NCI-H2196 (cell line): Measurements from ENCODE around the gene ST6GALNAC2.
"Not testable (repeated sequence)": the region's sequence is repeated elsewhere in the genome, so short reads cannot be mapped to it uniquely, and the experiment has no call there.

Experiments
- DNase-seq: peaks from one replicate; lab custom pipeline; 2025; ENCODE audit not compliant: unreplicated experiment; lab: John Stamatoyannopoulos, UW

ST6GALNAC2 gene

DNA sequence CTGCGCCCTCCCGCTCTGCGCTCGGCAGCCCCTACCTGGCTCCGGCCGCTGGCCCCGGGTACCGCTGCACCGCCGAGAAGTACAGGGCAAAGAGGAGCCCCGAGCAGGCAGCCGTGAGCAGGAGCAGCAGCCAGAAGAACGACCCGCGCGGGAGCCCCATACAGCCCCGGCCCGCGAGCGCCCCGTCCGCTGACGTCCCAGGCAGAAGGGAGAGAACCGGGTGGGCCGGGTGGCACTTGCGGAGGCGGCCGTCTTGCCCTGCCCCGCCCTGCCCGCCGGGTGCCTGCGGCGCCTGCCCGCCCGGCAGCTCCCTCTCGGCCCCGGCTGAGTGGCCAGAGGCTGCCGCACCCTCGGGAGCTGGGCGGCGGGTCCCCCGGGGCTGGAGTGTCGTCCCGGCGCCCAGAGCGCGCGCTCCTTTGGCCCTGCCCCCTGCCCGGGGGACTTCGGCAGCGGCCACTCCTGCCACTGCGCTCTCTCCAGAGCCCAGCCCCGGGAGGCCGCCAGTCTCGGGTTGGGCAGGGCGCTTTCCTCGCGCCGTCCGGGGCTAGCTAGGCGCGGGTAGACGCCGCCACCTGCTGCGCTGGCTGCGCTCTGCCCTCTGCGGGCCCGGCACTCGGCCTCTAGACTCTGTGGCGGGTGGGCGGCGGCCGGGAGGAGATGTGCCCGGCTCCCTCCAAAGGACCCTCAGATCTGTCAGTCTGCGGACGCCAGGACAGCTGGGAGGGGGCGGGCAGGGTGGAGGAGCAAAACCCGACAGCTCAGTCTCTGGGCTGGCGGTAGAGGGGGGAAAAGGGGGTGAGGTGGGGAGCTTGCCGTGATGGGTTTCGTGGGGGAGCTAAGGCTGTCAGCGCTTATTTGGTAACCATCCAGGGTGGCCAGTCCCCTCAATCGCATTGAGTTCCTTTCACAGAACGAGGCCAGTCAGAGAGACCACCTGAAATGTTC, at the start of gene ST6GALNAC2:
Gene ST6GALNAC2 (minus strand): TSS at position 212 of the 945 bp plus-strand sequence. CDS start 52 bp downstream, at position 160.
- peak; percentile 83 for DNase-seq

DNA sequence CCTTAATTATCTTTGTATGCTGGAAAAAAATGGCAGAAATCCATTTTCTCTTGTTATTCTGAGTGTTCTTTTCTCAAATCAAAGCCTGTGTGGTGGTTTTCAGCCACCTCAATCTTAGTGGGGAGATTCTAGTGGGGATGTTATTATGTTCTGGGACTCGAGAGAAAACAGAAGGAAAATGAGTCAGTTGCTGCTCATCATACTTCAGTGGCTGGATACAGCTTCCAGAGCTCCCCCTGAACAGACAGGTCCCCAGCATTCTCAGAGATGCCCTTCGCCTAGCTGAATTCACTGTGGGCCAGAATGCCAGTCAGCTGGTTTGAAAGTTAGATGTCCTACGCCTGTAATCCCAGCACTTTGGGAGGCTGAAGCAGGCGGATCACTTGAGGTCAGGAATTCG, 49.4 kb upstream of the ST6GALNAC2 start:
- DNase-seq = no peak

DNA sequence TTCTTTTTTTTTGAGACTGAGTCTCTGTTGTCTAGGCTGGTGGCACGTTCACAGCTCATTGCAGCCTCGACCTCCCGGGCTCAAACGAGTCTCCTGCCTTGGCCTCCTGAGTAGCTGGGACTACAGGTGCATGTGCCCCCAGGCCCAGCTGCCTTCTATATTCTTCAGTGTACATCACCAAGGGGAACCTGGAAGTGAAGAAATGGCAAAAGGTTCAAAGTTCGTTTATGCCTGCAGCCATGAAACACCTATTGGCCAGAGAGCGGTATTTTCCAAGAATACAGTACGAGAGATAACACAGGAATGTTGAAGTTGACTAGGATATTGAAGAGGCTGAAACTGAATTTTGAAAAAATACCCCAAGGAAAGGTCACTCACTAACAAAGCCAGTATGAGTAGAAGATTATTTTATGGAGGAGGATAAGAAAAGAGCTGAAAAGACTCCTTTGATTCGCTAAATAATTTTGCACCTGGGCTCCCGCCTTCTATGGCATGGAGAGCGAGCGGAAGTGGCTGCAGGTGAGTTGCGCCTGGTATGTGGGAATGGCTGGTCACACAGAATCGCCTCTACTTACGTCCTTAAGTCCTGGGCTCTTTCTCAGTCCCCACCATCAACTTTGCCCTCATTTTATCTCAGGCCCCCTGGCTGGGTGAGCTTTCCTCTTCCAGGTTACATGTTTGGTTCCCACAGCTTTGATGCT, 48.1 kb upstream of the ST6GALNAC2 start:
- DNase-seq = no peak

DNA sequence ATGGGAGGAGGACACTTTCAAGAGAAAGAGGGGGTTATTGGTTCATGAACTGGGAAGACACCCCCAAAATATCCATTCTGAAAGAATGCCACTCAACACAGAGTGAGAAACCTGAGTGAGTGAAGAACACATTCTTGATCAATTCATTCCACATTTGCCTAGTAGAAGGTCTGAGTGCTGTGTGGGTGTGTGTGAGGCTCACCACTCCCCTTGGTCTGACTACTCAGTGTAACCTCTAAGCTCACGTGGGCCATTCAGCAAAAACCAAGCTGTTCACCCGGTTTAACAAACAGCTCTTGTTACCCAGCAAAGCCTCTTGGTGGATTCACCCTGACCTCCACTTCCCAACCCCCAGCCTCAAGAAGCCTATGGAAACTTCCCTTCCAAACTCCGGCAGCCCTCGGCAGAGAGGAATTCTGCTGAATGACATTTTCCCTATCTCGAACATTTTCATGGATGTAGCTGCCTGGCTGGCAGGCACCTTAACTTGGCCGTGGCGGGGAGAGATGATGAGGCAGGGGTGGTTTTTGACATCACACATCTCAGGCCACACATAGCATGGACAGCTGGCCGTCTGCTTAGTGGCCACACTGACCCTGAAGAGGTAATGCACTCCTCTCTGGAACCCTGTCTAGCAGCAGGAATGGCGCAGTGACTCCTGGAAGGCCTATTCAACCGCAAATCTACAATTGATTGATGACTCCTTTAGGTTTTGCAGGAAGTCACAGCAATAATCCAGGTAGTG, 46.3 kb upstream of the ST6GALNAC2 start:
- DNase-seq = no peak

DNA sequence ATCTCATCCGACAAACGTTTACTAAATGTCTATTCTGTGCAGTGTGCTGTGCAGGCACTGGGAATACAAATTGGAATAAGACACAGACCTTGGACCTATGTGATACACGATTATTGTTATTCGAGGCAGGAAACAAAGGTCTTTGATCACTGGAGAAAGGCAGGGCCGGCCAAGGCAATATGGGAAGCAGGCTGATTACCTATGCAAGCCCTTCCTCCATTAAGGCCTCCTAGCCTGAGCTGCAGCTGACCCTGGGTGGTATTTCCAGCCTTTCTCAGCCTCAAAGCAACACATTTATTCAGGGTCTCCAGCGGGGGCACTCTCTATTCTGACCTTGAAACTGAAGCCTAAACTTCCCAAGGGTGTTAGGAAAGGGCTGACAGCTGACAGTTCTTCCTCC, 44.5 kb upstream of the ST6GALNAC2 start:
- DNase-seq = no peak

DNA sequence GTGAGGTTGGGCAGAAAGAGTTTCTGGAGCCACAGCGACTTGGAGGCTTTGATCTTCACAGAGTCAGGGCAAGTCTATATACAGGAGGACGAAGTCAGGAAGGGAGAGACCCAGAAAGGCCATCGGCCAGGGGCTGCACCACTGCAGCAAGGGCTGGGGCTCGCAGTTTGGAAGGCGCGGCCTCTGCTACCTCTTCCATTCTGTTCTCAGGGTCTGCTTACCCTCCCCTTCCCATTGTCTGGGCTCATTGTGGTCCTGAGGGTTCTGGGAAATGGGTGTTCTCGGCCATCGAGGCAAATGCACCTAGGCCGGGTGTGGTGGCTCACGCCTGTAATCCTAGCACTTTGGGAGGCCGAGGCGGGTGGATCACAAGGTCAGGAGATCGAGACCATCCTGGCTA, 41.9 kb upstream of the ST6GALNAC2 start:
- DNase-seq = no peak

DNA sequence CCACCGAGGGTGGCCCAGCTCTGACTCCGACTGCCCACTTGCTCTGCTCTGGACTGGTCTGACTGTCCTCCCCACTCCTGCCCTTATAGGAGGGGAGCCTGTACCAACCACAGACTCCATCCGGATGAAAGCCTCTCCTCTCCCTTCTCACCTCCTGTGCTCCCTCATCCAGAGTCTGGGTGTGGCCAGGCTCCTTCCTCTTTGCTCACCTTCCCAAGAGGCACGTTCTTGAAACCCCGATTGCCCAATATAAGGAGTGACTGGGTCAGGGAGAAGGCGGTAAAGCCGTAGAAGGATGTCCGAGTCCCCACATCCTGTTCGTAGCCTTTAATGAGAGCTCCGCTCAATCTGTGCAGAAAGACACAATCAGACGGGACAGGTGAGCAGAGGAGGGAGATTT, 40.8 kb upstream of the ST6GALNAC2 start:
- no peak for DNase-seq

DNA sequence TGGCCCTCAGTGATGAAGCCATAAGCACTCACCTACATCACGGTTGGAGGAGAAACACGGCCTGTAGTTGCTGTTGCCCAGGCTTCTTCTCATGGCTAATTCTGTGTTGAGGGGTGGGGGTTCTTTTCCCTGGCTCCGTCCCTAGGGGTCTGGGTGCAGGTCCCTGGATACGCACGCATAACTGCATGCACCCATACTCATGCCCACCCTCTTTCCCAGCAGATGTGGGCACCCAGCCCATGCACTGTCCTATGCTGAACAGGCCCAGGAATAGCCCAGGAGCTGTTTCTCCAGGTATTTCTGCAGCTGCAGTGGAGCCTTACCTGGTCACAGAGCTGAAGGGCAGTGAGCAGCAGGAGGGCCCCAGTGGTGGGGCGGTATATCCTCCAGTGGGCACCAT, 39.8 kb upstream of the ST6GALNAC2 start:
- DNase-seq = no peak

DNA sequence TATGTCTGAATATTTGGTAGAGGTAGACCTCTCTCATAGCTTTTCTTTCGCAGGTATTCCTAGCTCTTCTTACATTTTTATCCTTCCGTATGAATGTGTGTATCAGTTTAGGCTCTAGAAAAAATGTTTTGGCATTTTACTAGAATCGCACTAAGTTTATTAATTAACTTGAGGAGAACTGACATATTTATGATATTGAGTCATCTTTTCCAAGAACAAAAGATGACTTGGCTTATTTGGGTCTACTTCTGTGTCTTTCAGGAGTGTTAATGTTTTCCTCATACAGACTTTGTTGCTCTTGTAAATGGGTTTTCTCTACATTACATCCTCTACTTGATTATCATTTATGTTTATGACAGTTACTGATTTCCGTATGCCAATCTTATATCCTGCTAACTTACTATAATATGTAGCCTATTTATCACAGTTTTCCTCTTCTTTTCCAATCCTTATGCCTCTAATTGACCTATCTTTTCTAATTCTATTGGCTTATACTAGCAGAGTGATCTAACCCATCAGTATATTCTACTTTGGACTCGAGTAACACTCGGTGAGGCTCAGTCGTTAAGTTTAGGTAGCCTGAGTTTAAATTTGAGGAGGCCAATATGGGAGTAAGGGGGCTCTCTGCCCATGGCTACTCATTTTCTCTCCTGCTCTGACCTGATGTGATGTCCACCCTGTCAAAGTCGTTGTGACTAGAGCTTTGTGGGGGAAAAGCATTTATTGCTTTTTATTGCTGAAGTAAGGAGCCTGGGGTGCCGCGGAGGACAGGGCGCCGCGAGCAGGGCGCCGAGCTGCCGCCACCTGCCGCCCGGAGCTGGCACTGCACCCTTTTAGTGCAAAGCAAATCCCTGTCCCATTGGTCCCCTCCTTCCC, 37.8 kb upstream of the ST6GALNAC2 start:
- peak; percentile 87 for DNase-seq

DNA sequence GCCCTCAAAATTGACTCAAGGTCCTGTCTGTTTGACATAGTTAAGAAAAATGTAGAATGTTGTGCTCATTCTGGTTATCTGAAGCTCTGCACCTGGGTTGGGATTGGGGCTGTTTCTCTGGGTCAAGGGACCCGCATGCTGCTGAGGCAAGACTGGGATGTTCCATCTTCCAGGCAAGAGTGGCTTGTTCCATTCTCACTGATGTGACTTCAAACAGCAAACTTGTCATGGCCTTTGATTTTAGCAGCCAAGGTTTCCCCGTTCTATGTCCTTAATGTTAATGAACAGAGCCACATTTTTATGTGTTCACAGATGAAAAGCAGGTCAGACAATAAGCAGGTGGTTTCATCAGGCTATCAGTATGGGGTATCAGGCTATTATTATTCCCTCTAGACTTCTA, 32.2 kb upstream of the ST6GALNAC2 start:
- DNase-seq = no peak

DNA sequence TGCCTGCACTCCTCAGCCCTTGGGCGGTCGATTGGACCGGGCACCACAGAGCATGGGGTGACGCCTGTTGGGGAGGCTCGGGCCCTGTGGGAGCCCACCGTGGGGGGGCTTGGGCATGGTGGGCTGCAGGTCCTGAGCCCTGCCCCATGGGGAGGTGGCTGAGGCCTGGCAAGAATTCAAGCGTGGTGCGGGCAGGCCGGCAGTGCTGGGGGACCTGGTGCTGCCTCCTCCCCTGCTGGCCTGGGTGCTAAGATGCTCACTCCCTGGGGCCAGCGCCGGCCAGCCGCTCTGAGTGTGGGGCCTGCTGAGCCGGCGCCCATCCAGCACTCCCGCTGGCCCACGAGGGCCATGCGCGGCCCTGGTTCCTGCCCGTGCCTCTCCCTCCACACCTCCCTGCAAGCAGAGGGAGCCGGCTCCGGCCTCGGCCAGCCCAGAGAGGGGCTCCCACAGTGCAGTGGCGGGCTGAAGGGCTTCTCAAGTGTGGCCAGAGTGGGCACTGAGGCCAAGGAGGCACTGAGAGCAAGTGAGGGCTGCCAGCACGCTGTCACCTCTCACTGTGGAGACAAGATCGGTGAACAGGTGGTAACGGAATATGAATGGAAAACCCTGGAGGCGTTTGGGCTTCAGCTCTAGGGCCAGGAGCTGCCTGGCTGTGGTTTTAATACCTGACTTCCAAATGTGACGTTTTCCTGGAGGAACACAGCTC, 29.4 kb upstream of the ST6GALNAC2 start:
- no peak for DNase-seq

DNA sequence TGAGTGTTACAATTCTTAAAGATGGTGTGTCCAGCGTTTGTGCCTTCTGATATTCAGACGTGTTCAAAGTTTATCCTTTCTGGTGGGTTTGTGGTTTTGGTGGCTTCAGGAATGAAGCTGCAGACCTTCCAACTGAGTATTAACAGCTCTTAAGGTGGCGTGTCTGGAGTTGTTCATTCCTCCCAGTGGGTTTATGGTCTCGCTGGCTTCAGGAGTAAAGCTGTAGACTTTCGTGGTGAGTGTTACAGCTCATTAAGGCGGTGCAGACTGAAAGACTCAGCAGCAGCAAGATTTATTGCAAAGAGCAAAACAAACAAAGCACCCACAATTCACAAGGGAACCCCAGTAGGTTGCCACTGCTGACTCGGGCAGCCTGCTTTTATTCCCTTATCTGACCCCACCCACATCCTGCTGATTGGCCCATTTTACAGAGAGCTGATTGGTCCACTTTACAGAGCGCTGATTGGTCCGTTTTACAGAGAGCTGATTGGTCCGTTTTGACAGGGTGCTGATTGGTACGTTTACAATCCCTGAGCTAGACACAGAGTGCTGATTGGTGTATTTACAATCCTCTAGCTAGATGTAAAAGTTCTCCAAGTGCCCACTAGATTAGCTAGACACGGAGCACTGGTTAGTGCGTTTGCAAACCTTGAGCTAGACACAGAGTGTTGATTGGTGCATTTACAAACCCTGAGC, 28.6 kb upstream of the ST6GALNAC2 start:
- not testable (repeated sequence) for DNase-seq

DNA sequence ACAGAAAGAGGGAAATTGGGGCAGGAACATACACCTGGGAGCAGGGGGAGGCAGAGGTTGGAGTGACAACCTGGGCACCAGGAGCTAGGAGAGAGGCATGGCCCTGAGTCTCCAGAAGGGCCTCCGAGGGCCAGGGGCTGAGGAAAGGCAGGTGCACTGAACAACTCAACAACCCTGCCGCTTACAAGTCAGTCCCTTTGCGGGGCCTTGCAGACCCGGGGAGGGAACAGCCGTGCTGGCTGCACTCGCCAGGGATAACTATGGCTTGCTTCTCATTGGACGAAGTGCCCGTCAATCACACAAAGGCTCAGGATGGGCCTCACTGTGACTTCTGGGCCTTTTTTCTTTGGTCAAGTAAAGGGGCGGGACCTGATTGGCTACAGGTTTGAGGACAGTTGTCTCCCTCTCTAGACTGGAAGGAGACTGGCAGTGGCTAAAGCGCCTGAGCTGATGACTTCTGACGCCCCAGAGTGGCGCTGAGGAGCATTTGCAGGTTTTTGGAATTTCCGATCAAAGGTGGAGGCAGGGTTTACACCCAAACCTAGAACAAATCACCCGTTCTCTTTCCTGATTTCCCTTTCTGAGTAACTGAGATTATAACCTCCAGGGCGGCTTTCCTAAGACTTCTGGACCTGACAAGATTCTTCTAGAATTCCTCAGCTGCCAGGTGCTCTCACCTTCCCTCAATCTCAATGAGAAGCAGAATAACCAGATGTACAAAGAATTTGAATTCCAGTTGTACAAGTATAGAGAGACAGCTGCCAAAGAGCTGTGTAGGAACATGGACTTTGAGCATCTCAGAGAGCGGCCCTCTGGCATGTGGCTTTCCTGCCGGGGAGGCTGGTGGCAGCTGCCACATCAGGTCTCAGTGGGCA, 27.6 kb upstream of the ST6GALNAC2 start:
- DNase-seq = no peak

DNA sequence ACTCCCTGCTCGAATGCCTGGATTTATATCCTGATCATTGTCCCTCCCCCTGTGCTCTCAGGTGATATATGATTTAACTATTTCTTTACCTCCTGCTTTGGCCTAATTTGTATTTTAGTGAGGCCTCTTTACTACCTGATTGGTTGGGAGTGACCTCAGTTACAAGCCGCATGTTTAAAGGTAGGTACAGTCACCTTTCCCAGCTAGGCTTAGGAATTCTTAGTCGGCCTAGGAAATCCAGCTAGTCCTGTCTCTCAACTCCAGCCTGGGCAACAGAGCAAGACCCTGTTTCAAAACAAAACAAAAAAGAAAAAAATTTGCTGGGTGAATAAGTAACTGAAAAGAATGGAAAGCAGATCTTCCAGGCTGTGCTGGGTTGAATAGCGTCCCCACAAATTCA, 26.8 kb upstream of the ST6GALNAC2 start:
- DNase-seq = no peak

DNA sequence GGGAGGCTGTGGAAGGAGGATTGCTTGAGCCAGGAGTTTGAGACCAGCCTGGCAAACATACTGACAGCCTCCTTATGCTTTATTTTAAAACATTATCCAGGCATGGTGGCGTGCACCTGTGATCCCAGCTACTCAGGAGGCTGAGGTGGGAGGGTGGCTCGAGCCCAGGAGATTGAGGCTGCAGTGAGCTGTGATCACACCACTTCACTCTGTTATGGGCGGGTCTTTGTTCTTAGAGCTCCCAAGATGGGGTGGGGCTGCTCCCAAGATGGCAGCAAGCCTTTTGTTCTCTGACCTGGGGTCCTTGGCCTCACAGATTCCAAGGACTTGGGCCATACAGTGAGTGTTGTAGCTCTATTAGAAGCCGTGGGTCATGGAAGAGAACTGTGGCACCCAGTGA, 26.1 kb upstream of the ST6GALNAC2 start:
- DNase-seq = no peak

DNA sequence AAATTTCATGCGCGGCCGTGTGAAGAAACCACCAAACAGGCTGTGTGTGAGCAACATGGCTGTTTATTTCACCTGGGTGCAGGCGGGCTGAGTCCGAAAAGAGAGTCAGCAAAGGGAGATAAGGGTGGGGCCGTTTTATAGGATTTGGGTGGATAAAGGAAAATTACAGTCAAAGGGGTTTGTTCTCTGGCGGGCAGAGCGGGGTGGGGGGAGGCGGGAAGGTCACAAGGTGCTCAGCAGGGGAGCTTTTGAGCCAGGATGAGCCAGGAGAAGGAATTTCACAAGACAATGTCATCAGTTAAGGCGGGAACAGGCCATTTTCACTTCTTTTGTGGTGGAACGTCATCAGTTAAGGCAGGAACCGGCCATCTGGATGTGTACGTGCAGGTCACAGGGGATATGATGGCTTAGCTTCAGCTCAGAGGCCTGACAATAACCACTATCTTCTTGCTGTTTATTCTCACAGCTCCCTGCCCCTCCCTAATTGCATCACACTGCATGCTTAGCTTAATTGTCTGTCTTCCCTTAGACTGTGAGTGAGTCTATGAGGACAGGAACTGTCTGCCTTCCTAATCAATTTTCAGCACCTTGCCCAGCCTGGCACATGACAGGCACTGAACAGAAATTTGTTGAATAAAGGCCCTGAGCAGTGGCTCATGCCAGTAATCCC, 25.6 kb upstream of the ST6GALNAC2 start:
- DNase-seq = not testable (repeated sequence)

DNA sequence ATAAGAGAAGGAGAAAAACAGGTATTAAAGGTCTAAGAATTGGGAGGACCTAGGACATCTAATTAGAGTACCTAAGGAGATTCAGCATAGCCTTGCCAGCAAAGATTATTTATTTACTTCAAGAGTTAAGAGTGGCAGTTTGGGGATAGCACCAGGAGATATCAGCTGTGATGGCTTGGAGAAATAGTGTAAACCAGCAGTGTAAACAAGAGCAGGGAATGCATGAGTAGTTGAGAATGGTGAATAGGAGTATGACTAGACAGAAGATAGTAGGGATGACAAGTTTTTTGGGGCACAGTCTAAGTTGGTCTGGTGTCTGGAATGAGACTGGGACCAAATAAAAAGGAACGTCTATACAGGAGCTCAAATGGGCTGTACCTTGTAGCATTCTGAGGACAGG, 21.0 kb upstream of the ST6GALNAC2 start:
- not testable (repeated sequence) for DNase-seq

DNA sequence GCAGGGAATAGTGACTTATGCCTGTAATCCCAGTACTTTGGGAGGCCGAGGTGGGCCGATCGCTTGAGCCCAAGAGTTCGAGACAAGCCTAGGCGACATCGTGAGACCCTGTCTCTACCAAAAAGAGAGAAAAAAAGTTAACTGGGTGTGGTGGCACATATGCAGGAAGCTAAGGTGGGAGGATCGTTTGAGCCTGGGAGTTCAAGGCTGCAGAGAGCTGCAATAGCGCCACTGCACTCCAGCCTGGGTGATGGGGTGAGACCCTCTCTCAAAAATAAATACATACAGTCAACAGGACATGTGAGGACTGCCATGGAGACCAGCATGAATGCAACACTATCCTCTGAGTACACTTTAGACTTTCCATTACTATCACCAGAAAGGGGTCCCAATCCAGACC, 15.4 kb upstream of the ST6GALNAC2 start:
- DNase-seq = no peak
